Ammon's horn (tissue), 1 donor: ENCODE measurements around the gene LAMA1.

Experiments
- DNase-seq: peaks from one replicate; pipeline ENCODE4 v3.0.0-alpha.2; 2016; ENCODE audit warnings: low spot score

LAMA1 gene

DNA sequence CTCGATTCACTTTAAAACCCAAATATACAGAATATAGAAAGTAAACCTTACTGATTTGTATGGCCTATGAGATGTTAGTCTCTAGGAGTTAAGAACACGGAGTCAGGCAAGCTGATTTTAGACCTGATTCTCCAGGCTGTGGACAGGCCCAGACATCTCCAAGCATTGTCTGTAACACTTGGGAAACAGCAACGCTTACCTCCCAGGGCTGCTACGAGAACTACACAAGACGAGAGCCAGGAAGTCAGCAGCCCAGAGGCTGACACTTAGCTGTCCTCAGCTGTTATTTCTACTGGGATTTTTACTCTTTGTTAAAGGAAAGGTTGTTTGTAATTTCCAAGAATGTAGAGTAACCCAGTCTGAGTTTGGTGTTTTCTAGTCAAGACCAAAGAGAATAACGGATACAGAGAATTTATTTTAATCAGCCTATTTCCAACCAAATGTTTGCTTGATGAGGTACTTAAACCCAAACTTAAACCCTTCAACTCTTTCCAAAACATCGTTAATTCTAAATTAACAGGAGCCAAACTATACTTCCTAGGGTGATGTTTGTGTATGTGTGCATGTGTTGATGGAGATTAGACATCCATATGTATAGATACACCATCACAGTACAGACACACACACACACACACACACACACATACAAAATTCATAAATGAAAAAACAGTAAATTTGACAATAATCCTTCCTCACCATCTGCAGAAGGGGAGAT is 123.4 kb downstream of the LAMA1 start:
- DNase-seq: no peak

DNA sequence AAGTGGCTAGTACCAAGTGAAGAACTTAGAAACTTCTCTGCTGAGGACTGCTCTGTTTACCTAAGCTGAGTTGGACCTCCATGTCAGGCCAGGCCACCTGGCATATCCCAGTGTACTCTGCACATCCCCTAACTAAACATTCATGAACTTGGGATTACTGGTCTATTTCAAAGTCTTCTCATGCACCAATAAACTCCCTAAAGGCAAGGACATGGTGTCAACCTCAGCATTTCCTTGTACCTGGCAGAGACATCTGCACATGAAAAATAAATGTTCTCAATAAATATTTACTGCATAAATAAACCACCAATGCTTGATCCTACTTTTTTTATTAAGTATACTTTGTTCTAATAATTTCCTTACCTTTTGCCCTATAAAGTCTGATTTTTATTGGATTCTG is 124.8 kb downstream of the LAMA1 start:
- no peak for DNase-seq

DNA sequence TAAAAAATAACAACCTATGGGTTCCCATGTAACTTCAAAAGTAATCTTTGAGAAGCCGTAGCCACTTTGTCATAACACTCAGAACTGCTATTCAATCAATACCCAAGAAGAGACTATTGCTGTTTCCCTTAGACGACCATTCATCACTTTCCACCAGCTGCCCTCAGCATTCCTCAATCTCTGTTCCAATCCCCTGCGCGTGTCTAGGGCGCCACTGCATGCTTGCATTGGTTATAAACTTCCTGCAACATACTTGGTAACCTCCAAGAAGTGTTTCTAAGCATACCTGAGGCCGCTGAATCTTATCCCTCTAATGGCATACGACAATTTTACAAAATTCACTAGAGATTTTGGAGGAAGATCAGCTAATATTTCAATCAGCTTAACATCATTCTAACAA is 134.2 kb downstream of the LAMA1 start:
- DNase-seq: no peak

DNA sequence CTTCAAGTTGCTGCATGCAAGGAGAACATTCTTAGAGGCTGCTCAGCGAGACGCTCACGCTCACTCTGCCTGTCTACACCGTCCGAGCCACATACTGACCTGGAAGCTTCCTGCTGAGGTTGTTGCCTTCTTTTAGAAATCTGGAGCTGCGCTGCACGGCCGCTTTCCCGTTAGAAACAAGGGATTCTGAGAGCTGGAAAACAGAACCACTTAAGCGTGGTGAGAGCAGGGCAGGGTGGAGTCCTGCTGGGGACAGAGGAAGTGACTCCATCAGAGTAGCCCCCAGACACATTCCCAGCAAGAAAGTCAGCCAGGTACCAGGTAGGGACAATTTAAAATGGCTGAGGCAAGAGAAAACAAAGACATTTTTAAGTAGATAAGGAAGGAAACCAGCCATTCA is 135.2 kb downstream of the LAMA1 start:
- DNase-seq: no peak

DNA sequence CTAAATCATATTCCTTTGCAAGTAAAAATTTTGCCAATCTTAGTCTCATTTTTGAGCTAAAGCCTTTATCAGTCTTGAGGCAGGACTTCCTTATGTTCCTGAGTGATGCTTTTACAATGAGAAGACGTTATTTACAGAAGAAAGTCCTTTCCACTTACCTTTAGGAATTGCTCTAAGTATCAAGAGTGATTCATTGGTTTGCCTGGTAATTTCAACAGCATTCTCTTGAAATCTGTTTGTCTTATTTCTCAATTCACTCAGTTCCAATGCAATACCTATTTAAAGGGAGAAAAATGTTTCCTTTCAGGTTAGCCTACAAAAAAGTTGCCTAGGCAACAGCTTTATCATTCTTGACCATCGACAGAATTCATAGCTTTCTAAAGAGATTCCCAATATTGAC is 137.2 kb downstream of the LAMA1 start:
- DNase-seq: no peak

DNA sequence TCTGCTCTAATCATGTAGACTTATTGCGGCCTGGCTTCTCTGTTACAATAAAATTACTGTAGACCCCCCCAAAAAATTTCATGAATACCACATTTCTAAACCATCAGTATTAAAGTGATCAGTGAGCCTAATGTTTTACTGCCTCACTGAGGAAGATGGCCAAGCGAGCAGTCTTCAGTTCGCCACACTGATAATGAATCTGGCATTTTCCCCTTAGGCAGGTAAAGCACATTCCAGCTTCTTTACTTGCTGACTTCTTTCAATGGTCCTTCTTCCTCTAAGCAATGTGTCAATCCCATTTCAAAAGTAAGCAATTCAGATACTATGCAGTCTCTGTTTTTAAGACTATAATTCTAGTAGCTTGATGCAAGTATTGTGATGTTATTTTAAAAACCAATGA is 137.6 kb downstream of the LAMA1 start:
- DNase-seq: no peak

DNA sequence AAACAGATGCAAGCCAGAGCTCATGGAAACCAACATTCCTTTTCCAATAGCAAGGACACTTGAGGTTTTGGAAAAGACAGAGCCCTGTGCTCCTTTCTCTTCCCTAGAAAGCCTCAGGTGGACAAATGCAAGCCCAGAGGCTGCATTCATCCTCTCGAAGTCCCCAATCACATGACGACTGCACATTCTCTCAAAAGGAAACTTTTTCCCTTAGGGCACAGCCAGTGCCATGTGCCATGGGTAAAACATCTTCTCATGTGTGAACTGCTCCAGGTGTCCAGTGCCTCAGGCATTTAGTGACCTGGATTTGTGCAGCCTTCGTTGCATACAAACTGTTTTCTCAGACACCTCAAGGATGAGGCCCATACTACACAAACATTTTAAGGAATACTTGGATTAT is 140.7 kb downstream of the LAMA1 start:
- DNase-seq: no peak

DNA sequence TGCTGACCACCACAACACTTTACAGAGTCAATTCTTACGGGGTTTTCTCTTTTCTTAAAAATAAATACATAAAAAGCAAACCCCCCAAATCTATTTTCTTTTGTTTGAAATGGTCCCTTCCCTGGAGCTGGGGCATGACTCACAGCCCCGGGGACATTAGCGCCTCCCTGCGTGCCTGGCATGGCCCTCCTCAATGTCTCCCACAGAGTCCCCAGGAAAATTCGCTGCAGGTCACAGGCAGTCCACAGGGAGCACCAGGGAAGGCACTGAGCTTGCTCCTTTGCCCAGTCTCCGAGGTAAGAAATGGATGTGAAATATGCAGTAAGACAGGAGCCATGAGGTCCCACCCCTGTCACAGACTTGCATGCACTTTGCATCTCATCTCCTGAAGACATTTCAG is 142.5 kb downstream of the LAMA1 start:
- DNase-seq: no peak

DNA sequence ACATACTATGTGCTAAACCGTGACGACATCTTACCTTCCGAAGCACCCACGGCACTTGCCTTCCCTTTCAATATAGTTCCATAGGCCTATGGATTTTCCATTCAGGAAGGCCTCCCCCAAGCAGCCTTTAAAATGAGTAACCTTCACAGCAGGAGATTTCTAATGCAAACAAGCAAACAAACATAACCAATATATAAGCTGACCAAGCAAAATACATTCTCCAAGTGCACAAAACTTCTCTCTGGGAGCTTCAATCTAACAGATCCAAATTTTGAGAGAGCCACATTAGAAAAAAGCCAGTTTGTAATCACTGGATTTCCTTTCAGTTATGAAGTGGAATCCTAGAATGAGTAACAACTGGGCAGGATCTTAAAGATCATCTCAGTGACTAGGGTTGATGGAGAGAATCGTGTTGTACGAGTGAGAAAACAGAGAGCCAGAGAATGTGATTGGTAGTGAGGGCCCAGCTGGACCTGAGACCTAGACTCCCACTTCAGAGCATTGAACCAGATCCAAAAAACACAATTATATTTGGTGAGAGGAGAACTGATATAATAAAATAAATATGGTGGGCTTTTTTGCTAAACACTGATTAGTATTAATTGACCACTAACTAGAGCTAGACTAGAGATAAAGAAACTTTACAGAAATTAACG is 145.6 kb downstream of the LAMA1 start:
- no peak for DNase-seq

DNA sequence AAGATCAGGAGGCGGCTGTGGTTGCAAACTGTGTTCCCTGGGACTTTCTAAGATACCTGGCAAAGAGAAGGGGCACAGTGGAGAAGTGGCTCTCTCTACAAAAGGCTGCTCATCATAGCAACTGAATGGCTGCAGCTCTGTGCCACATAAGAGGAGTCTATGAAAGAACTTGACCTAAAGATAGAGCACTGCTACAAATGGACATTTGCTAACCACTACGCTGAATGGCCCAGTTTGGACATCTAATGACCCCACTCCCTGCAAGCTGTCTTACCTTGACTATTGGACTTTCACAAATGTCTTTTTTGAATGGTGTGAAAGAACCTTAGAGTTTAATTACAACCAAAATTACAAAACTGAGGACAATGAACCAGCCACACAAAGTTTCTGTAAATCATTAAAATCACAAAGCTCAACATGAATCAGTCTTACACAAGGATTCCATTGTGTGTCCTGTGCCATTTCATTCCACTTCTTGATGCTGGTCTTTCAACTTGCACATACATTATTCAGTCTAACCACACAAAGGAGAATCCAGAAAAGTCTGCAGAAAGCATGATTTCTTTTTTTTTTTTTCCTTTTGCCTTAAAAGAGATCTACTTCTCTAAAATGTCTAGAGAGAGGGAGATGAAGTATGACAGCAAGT is 154.0 kb downstream of the LAMA1 start:
- no peak for DNase-seq

DNA sequence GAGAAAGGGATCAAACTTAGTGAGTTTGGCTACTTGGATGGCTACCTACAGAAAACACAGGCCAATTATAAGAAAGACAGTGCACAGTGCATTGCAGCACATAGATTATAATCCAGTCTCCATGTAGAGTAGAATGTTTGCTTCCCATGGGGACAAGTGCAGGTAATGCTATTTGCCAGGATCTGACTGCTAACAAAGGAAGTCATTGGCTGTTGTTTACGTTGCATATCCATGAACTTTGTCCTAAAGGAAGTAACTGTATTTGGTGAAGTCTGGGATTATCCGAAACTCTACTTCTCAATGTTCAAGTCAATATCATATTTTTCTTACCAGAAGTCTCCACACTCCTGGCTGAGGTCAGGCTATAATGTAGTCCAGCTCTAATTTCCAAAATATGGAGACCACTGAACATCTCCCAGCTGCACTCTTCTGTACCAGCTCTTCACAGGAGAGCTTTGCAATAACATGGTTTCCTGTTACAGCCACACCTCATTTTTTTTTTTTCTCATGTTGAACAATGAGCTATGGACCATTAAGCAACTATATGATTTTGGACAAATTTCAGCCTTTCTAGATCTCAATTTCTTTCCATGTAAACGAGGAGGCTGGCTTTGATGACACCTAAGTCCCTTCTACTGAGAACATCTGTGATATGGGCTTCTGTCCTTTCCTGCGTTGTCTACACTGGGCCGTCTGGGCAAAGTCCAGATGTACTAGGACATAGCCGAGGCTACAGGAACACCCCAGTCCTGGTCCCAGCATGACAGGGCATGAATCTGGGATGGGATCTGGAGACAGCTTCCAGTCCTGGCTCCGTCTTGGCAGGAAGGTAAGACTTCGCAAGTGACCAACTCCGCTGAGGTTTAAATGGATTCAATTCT is 154.8 kb downstream of the LAMA1 start:
- DNase-seq: no peak

DNA sequence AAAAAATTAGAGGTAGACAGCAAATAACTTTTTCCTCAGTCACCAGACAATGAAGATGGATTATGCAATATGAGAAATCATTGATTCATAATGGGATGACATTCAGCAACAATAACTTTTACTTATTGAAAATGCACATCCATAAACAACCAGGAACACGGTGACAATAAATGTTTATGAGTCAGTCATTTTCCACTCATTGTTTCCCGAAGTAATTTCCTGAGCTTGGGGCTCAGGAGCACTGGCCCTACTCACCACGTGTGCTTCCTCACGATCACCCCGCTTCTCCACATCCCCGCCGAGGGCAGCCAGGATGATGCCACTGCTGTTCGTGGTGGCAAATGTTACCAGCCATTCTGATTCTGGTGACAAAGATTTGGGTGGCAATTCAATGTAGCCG is 156.3 kb downstream of the LAMA1 start:
- no peak for DNase-seq

DNA sequence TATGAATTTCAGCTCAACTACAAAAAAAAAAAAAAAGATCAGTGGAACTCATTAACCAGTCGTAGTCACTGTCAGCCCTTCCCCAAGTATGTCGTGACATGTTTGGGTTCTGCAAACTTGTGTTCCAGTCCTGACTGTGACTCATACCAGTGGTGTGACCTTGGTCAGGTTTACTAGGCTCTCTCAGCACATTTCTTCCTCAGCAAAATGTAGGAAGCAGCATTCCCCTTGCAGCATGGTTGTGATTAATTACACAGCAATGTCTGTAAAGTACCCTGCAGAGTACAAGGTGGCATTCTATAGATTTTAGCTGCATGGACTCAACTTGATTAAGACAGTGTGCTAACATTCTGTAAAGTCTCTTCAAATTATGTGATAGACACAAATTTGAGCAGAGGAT is 156.9 kb downstream of the LAMA1 start:
- no peak for DNase-seq

DNA sequence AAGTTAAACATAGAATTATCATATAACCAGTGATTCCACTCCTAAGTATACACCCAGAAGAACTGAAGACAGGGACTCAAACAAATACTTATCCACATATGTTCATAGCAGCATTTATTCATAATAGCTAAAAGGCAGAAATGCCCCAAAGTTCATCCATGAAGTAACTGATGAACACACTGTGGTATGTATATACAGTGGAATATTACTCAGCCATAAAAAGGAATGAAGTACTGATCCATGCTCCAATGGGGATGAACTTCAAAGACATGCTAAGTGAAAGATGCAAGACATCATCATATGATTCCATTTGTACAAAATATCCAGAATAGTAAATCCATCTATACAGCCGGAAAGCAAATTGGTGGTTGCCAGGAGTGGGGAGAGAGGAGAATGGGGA is 157.5 kb downstream of the LAMA1 start:
- no peak for DNase-seq

DNA sequence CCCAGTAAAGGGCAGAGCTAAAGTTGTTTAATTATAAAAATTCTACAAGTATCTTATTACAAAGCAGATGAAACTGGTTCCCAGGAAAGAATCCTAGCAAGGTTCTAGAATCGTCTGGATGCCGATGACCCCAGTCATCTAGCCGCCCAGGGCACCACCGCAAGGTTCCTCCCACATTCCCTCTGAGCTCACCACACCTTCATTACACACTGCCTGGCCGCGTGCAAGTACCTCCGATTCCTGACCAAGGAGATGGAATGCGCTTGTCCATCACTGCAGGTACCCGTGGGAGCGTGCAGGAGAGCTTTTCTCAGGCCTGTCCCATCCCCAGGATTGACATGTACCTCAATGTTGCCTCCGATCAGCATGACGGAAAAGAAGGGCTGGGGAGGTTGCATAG is 158.5 kb downstream of the LAMA1 start:
- DNase-seq: no peak

DNA sequence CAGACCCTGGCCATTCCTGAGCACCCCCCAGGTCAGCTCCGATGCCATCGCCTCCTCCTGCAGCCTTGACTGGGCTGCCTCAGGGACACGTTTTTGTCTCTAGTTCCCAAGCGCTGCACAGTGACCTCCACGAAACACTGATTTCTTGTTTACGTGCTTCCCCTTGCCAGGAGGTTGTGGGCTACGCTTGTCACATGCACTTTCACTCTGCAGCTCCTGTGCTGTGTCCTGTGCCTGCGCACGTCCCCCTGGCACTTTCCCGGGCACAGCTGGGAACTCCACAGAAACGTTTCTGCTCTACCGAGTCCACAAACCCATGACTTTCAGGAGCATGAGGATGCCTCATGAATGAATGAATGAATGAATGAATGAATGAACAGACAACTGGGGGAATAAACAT is 160.6 kb downstream of the LAMA1 start:
- DNase-seq: no peak

DNA sequence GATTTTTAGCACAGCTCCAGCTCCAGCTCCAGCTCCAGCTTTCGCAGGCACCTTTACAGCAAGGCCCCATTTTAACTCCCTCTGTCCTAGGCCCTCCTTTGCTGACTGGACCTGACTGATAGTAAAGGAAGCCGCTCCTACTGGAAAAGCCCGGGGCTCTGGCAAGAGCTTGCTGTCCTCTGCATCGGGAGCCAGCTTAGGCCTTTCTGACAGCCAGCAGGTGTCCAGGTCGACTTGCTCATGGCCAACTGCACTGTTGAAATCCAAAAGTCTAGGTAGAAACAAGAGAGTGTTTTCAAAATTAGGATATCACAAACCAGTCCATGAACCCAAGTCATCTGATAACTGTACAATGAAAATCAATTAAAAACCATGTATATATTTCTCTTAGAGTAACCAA is 161.1 kb downstream of the LAMA1 start:
- DNase-seq: no peak

DNA sequence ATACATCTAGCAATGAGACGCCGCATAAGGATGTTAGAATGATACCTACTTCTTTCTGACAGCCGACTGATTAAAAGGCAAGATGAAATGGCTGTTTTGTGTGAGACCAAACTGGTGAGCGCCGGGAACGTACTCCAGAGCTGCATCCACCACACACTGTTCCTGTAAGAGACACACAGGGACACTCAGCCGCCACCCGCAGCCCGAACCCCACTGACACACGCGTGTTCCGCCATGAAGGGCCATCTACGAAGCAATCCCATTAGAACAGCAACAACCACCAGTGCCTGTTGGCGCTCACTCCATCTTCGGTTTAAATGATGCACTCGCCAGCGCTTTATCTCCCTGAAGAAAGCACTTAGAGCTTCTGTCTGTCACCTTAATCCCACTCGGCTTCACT is 162.3 kb downstream of the LAMA1 start:
- DNase-seq: no peak

DNA sequence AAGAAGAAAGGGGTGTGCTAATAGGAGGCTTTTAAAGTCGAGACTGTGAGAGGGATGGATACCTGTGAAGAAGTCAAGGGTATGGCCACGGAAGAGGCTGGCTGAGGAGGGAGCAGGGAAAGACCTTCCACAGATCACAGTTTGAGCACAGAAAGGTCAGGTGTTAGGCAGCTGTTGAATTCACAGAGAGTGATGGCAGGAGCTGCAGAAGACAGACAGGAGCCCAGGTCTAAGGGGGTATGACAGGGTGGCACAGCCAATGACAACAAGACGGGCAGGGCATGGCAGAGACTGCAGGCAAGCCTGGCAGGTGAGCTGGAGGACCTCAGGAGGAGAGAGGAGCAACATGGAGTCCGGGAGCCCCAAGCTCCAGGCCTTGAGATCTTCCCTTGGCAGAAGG is 163.1 kb downstream of the LAMA1 start:
- DNase-seq: no peak

DNA sequence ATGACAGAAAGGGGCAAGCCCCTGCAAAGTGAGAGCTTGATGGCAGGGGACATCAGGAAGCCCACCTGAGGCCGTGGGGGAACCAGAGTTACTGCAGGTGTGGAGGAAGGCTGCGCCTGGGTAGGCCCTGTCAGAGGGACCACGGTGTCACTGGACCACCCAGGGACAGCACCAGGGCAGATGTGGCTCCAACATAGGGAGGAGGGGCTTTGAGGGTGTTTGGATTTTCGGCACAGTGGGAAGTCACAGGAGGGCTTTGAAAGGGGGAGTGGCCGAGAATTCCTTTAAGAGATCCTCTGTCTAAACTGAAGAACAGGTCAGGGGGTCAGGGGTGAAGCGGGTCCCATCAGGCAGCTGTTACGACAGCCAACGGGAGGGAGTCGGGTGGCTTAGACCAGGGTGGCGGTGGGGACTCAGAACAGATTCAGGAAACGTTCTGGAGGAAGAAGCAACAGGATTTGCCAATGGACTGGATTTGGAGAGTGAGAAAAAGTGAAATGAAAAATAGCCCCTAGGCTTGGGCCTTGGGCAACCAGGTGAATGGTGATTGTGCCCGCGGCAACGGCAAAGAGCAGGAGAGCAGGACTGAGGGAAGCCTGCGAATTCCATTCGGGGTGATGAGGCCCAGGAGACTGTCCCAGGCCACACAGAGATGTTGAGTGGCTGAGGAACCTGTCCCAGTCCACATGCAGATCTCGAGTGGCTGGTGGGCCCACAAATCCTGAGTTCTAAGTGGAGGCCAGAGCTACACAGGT is 166.1 kb downstream of the LAMA1 start:
- DNase-seq: no peak

DNA sequence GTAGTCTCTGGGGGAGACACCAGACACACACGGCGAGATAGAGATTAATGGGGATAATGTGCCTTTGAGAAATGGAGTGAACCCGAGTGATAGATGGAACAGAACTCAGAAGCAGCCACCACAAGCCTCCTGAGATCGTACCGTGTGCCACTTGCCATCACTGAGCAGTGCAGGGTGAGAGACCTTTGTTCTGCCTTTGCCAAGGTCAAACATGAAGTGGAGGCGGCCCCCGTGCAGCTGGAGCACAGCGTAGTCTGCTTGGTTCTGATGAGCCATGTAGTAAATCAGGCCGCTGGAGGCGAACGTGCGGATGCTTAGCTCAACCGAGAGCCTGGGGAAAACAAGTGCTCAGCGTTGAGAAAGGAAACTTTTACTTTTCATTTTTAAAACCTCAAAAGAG is 167.0 kb downstream of the LAMA1 start:
- DNase-seq: no peak
